Right ventricle myocardium superior (tissue), 1 donor: ENCODE measurements around the gene TOP3B. TPM values are rescaled to one million over a fixed set of nuclear protein-coding genes. Genes with fewer than 3 reads are reported as not detected.

Source experiments
- ATAC-seq: fragments of 200-7000 bp; cut with Tn5 transposase; one replicate; pipeline ENCODE4 v1.9.1; 2020; ENCODE audit warnings: mild to moderate bottlenecking; ENCODE audit not compliant: poor library complexity
- DNase-seq: peaks from one replicate; pipeline ENCODE4 v3.0.0-alpha.2; 2020
- intact Hi-C: fragments of 100-400 bp; cut with DNase I; formaldehyde crosslinking; loops from one replicate; pipeline ENCODE4 v1.11.2; 2022
- total RNA-seq: library from RNA; stranded (reverse); fragmentation: NEBNext Ultra II Directional; extraction: Animal tissue kit (Norgen Biotek cat#: 25700); gene quantifications from one replicate; pipeline ENCODE4 v1.2.1, GENCODE V29; 2021
- donor health status: DM: no; HTN: yes; CAD: no; lungs with severe emphysema.

The TOP3B gene
- total RNA-seq, 1 donor from 2014 or later, result 9.0 TPM

GRCh38 chr22:21968452-21969129 lies 14.0 kb downstream of the TOP3B start:
- ATAC-seq, result no peak
- no peak for DNase-seq
- intact Hi-C loops, result no loop called here

- intact Hi-C loops, result no loop called here
- ATAC-seq (no peak), DNase-seq (no peak)
These were observed 14.8 kb downstream of the TOP3B start for GRCh38 chr22:21967693-21968271.

- no peak for DNase-seq
- intact Hi-C loops, result no loop called here
- no peak for ATAC-seq
These were observed 15.7 kb downstream of the TOP3B start for GRCh38 chr22:21966643-21967516.

GRCh38 chr22:21965762-21966288 lies 16.8 kb downstream of the TOP3B start:
- no peak for DNase-seq
- intact Hi-C loops, result no loop called here
- ATAC-seq, result no peak

- intact Hi-C loops, result no loop called here
- ATAC-seq, result no peak
- no peak for DNase-seq
These were observed 17.6 kb downstream of the TOP3B start for GRCh38 chr22:21964918-21965484.

- DNase-seq (no peak), ATAC-seq (no peak)
- intact Hi-C loops, result no loop called here
These were observed 18.4 kb downstream of the TOP3B start for GRCh38 chr22:21964234-21964633.

- DNase-seq (no peak), ATAC-seq (no peak)
- intact Hi-C loops, result no loop called here
These were observed 18.8 kb downstream of the TOP3B start for GRCh38 chr22:21963790-21964211.

GRCh38 chr22:21963286-21963685 lies 19.3 kb downstream of the TOP3B start:
- DNase-seq (no peak), ATAC-seq (no peak)
- intact Hi-C loops, result no loop called here

GRCh38 chr22:21962655-21962949 lies 20.0 kb downstream of the TOP3B start:
- intact Hi-C loops, result no loop called here
- no peak for DNase-seq
- no peak for ATAC-seq

- ATAC-seq, result no peak
- intact Hi-C loops, result no loop called here
These were observed 20.5 kb downstream of the TOP3B start for GRCh38 chr22:21961886-21962654.

GRCh38 chr22:21961127-21961867 lies 21.3 kb downstream of the TOP3B start:
- ATAC-seq (no peak), DNase-seq (no peak)
- intact Hi-C loops, result no loop called here

More at GRCh38 chr22:21961886-21962654, 20.5 kb downstream of the TOP3B start:
- no peak for DNase-seq

- DNase-seq (no peak), ATAC-seq (no peak)
- intact Hi-C loops, result no loop called here
These were observed 22.1 kb downstream of the TOP3B start for GRCh38 chr22:21960200-21961126.

- ATAC-seq (no peak), DNase-seq (no peak)
- intact Hi-C loops, result no loop called here
These were observed 23.1 kb downstream of the TOP3B start for GRCh38 chr22:21959274-21960074.

GRCh38 chr22:21958360-21959273 lies 24.0 kb downstream of the TOP3B start:
- DNase-seq, result no peak
- intact Hi-C loops, result no loop called here
- no peak for ATAC-seq
